ENCODE results near the gene DNAH17. TPM values are rescaled to one million over a fixed set of nuclear protein-coding genes. Genes with fewer than 3 reads are reported as not detected.

The DNAH17 gene
- total RNA-seq, 1 donor from 2014 or later: 0.45 TPM

- DNase-seq (ENCODE audit: low spot score): no peak
Observed at GRCh38 chr17:78416791-78417530, 160.2 kb downstream of the DNAH17 start.

- no peak for DNase-seq (ENCODE audit: low spot score)
Observed at GRCh38 chr17:78415821-78416711, 161.1 kb downstream of the DNAH17 start.

DNA sequence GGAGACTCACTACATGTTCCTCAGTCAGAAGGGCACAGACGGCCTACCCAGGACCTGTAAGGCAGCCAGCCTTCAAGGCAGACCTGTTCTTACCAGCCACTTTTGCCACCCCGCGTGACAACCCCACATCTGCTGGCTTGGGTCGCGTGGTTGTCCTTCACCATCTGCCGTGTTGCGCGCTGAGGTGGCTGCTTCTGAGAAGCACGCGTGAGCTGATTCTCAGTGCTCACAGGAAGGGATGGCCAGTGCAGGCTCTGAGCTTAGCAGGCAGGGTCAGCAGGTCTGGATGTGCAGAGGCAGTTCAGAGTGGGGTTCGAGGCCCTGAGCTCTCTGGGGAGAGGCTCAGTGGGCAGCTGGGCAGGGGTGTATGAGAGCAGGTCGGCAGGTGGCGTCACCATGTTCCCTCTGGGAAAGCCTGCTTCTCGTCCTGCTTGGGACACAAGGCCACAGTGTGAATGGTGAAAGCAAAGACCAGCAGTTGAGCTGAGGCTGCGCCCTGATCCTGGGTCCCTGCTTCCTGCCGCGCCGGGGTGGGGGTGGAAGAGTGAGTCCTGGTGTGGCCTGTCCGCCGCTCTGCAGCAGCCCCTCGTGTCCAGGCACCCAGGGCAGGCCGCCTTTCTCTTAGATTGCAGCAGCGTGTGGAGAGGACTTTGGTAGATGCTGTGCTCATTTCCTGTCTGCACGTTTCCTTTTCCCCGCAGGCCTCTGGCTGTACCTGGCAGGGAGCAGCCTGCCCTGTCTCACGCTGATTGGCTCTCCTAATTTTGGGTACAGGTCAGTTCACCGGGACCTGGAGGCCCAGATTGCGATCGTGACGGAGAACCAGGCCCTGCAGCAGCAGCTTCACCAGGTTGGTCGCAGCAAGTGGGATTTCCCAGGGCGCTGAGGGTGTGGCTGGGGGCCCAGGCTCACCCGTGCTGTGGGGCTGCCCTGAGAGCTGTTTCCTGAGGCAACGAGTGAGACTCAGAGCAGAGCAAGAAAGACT lies 162.7 kb downstream of the DNAH17 start:
- DNase-seq (ENCODE audit: low spot score): no peak

- no peak for DNase-seq (ENCODE audit: low spot score)
Observed at GRCh38 chr17:78412403-78412802, 164.8 kb downstream of the DNAH17 start.

DNA sequence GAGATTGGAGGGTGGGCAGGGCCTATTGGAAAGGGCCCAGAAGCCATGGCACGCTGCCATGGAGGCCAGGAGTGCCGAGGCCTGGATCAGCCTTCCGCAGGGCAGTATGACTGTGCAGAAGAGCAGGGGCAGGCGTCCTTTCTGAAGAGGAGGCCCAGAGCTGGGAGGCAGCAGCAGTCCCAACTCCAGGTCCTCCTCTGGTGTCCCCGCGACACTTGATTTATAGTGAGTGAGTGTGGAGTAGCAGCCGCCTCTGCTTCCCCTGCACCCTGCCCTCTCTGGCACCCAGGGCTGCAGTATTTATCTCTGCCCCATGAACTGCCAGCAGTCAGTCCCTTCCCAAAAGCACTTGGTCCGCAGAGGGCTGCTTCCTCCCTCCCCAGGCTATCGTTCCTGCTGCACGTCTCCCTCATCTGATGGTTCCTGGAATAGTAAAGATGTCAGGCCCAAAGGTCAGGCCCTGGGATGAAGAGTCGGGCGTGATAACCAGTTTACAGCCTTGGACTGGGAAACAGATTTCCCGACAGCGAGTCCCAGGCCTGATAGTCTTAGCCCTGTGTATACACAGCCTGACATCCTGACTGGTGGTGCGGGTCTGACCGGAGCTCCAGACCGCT lies 165.8 kb downstream of the DNAH17 start:
- DNase-seq (ENCODE audit: low spot score): no peak

DNA sequence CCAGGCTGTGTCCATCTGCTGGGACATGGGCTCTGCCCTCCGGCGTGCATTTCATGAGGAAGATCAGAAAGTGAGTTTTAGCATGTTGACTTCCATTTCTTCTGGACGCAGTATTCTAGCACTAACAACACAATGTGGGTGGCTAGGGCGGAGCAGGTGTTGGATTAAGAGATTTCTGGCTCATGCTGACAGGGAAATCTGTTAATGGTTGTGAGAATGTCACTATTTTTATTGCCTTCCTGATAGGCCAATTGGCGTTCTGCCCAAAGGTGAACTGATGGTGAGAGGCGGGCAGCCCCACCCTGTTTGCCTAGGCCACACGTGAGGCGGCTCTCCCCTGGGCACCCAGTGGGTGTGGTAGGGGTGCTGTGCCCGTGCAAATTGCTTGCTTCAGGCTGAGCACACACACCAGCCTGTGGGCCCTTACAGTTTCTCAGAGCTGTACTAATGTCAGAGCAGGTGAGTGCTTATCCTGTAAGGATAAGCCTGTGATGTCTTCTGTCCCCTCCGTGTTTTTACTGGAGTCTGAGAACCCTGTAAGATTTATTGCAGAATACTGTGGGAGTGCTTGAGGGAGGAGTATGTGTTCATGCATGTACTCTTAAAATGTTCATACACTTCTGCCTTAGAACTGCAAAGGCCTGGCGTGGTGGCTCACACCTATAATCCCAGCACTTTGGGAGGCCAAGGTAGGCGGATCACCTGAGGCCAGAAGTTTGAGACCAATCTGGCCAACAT lies 167.8 kb downstream of the DNAH17 start:
- DNase-seq (ENCODE audit: low spot score): no peak

- no peak for DNase-seq (ENCODE audit: low spot score)
Observed at GRCh38 chr17:78408476-78409050, 168.6 kb downstream of the DNAH17 start.

- no peak for DNase-seq (ENCODE audit: low spot score)
Observed at GRCh38 chr17:78407387-78408000, 169.7 kb downstream of the DNAH17 start.

DNA sequence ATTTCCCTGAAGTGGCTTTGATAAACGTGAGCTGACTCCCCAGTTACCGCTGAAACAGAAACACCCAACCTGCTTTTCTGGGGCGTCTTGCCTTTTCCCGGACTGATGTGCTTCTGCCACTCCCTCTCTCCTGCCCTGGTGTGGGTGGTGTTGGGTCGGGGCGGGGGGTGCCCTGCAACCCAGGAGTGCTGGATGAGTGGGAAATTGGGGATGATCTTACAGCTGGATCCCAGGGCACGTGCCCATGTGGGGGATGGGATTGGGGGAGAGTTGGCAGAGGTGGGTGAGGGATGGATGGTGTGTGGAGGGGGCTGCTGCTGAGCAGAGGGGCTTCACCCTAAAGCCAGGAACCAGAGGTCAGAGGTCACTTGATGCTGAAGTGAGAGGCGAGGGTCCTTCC lies 170.3 kb downstream of the DNAH17 start:
- no peak for DNase-seq (ENCODE audit: low spot score)

GRCh38 chr17:78406396-78406795 lies 170.8 kb downstream of the DNAH17 start:
- no peak for DNase-seq (ENCODE audit: low spot score)

DNA sequence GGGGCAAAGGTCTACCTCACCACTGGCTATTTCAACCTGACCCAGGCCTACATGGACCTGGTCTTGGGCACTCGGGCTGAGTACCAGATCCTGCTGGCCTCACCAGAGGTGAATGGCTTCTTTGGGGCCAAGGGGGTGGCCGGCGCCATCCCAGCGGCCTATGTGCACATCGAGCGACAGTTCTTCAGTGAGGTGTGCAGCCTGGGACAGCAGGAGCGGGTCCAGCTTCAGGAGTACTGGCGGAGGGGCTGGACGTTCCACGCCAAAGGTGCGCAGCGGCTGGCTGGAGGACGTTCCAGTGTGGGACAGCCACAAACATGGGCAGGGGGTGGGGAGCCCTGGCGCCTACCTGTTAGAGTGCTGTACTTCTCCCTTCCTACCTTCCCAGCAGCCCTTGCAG lies 173.4 kb downstream of the DNAH17 start:
- no peak for DNase-seq (ENCODE audit: low spot score)

GRCh38 chr17:78401891-78402290 lies 175.3 kb downstream of the DNAH17 start:
- no peak for DNase-seq (ENCODE audit: low spot score)

DNA sequence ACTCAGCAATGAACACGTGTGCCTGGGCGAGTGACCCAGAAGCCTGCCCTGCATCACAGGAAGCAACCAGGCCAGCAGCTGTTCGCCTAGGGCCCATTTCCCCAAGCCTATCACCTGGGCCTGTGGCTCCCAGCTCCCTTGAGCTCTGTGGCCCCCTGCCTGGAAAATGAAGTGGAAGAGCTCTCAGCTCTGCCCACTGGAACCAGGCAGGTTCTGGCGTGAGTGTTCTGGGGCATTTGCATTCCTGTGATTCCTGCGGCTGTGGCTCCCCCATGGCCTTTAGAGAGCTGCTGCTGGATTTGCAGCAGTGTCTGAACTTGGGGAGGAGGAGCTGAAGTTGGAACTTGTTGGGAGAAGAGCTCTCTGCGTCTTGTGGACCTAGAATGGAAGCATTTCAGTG lies 175.9 kb downstream of the DNAH17 start:
- no peak for DNase-seq (ENCODE audit: low spot score)

- DNase-seq (ENCODE audit: low spot score): no peak
Observed at GRCh38 chr17:78400581-78401240, 176.5 kb downstream of the DNAH17 start.

GRCh38 chr17:78399693-78400144 lies 177.5 kb downstream of the DNAH17 start:
- no peak for DNase-seq (ENCODE audit: low spot score)

- no peak for DNase-seq (ENCODE audit: low spot score)
Observed at GRCh38 chr17:78399028-78399692, 178.0 kb downstream of the DNAH17 start.

DNA sequence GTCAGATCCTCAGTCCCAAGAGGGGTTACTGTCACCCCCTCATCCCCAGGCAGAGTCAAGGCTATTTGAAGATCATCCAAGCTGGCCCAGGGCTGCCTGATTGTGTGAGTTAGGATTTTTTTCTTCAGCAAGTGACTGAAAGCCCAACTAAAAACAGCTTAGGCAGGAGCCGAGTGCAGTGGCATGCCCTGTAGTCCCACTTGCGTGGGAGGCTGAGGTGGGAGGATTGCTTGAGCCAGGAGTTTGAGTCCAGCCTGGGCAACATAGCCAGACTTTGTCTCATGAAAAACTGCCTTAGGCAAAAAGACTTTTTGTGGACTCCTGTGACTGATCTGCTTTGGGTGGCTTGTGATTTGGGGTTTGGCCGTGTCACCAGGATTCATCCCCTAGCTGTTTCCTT lies 178.8 kb downstream of the DNAH17 start:
- no peak for DNase-seq (ENCODE audit: low spot score)

- no peak for DNase-seq (ENCODE audit: low spot score)
Observed at GRCh38 chr17:78397681-78398101, 179.5 kb downstream of the DNAH17 start.
